ENCODE results near the gene WDR26.

DNA sequence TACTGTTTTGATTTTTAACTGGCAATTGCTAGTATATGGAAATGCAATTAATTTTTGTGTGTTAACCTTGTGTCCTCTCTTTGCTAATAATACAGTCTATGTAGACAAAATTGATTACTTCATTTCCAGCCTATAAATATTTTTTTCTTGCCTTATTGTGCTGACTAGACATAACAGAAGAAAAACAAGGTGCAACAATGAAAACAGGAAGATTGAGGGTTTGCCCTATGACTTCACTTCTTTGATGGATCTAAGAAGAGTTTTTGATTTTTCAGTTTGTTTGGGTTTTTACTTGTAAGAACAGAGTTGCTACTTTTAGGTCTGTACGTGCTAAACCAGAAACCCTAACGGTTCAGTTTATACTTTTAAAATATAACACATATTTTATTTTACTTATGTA is 86.5 kb downstream of the WDR26 start:
- TF ChIP-seq, protein P1, sequence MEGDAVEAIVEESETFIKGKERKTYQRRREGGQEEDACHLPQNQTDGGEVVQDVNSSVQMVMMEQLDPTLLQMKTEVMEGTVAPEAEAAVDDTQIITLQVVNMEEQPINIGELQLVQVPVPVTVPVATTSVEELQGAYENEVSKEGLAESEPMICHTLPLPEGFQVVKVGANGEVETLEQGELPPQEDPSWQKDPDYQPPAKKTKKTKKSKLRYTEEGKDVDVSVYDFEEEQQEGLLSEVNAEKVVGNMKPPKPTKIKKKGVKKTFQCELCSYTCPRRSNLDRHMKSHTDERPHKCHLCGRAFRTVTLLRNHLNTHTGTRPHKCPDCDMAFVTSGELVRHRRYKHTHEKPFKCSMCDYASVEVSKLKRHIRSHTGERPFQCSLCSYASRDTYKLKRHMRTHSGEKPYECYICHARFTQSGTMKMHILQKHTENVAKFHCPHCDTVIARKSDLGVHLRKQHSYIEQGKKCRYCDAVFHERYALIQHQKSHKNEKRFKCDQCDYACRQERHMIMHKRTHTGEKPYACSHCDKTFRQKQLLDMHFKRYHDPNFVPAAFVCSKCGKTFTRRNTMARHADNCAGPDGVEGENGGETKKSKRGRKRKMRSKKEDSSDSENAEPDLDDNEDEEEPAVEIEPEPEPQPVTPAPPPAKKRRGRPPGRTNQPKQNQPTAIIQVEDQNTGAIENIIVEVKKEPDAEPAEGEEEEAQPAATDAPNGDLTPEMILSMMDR (IDR thresholded peaks at IDR 0.05) = no peak
- TF ChIP-seq ZFX (IDR thresholded peaks at IDR 0.05; ENCODE audit: borderline replicate concordance) = no peak

Data from 22Rv1 (cell line).